Measurements from ENCODE around the gene LIMS2.

- TF ChIP-seq CTCF (IDR thresholded peaks at IDR 0.05) (no peak), POLR2AphosphoS5 (IDR thresholded peaks at IDR 0.05) (no peak), POLR2A (IDR thresholded peaks at IDR 0.05) (no peak)
These were observed 68.5 kb downstream of the LIMS2 start for GRCh38 chr2:127606625-127607398.

Measured in breast epithelium (tissue), 3 donors.